SIG-M5 (cell line): Measurements from ENCODE around the gene CREB3L2.
"Not testable (repeated sequence)": the region's sequence is repeated elsewhere in the genome, so short reads cannot be mapped to it uniquely, and the experiment has no call there.

ENCODE experiments used
- DNase-seq: peaks from one replicate; lab custom pipeline; 2025; lab: John Stamatoyannopoulos, UW

The CREB3L2 gene

DNA sequence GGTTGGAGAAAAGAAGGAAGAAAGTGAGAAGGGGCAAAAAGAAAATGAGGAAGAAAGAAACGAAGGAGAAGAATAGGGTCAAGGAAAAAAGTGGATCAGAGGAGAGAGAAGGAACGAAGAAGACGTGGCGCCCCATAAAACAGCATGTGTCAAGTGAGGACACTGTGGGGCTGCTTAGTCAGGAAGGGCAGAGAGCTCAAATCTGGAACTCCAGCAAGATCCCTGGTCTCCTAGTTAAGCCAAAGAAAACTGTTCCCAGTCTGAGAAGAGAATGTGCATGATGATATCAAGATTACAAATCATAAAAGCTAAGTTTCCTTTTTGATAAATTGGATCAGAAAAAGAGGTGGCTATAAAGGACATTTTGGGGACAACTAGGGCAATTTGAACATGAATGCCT is 33.0 kb downstream of the CREB3L2 start:
- no peak for DNase-seq

DNA sequence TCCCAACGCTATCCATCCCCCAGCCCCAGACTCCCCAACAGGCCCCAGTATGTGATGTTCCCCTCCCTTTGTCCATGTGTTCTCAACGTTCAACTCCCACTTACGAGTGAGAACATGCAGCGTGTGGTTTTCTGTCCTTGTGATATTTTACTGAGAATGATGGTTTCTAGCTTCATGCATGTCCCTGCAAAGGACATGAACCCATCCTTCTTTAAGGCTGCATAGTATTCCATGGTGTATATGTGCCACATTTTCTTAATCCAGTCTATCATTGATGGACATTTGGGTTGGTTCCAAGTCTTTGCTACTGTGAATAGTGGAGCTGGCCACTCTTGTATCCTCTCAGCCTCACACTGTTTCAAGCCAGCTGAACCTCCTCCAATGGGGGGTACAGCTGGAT is 33.5 kb downstream of the CREB3L2 start:
- not testable (repeated sequence) for DNase-seq

DNA sequence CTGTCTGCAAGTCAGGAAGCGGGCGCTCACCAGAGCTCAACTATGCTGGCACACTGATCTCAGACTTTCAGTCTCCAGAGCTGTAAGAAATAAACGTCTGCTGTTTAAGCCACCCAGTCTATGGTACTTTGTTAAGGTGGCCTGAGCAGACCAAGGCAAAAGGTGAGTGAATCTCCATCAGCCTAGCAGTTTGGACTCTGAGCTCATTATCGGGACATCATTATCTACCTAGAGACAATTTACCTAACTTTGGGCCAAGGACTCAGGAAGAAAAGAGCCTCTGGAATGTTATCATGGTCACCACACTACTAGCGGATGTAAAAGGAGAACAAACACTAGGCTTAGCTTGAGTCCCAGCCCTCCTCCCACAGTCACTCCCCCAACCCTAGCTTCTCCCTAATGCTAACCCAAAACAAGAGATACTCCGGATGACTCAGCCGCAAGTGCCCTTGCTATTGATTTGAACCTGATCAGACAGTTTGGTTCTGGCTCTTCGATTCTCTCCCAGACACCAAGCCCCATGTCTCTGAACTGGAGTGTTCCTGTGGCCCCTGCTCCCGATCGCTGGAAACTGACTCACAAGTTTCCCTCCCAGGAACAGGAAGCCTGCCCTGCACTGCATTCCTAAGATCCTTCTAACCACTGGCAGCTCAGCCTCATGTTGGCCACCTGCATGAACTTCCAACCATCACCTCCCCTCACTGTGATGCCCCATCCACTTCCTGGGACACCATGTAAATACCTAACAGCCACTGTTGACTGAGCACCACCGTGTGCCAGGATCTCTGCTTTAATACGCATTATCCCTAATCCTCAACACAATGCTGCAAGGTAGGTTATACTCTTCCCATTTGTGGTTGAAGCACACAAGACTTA is 34.5 kb downstream of the CREB3L2 start:
- DNase-seq: no peak

DNA sequence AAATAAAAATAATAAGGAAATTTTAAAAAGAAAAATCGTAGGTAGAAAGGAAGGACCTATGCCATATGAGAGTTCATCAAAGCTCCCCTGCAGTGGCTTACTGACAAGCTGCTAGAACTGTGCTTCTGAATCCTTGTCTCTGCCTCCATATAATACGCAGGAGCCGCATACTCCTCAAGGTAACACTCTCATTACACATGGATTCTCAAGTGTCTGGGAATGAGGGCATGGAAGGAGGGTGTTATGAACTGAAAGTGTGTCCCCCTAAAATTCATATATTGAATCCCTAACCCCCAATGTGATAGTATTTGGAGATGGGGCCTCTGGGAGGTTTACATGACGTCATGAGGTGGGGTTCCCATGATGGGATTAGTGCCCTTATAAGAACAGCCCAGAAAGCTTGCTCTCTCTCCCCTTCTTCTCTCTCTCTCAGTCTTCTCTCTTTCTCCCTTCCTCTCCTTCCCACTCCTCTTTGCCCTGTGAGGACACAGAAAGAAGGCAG is 35.2 kb downstream of the CREB3L2 start:
- DNase-seq: no peak

DNA sequence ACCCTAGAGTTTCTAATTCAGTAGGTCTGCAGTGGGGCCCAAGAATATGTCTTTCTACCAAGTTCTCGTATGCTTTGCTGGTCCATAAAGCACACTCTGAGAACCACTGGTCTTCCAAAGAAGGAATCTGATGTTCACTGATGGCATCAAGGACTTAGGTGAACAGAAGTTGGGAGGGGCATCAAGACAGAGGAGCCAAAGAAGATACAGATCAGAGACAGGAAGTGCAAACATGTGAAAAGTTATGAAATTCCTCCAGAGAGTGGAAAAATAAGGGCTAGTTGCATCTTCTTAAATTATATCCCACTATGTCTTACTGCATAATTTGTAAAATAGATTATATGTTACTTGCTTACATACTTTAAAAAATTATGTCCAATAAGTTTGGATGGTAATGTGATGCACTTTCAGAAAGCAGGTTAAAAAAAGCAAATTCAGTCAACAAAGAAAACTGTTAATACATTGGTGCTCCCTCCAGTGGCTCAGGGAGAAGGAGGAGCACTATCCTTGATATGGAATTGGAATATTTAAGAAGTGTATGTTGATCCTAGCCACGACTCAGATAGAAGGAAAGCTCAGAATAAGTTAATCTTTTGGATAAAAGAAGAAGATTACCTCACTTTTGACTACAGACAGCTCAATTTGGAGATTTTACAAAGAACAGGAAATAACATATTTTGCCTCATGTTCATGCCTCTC is 35.8 kb downstream of the CREB3L2 start:
- no peak for DNase-seq

DNA sequence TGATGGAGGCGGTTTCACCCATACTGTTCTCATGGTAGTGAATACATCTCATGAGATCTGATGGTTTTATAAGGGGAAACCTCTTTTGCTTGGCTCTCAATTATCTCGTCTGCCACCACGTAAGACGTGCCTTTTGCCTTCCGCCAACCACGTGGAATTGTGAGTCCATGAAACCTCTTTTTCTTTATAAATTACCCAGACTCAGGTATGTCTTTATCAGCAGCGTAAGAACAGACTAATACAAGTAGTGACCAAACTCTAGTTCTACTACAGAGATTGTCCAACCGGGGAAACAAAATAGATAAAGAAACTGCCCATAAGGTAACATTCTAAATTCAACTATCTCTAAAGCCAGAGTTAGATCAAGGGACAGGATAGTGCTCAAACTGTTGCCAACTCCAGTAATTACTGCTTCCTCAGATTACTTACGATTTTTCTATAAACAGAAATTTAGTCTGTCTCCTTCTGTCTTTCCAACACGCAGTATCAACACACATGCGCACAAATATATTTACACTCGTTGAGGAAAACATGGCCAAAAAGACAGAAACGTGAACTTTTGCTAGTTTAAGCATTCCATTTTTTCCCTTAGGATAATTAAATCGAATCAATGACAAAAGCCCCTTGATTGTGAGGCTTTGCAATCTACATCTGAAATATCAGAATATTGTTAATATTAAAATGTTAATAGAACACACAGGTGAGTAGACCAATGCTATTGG is 36.9 kb downstream of the CREB3L2 start:
- no peak for DNase-seq

DNA sequence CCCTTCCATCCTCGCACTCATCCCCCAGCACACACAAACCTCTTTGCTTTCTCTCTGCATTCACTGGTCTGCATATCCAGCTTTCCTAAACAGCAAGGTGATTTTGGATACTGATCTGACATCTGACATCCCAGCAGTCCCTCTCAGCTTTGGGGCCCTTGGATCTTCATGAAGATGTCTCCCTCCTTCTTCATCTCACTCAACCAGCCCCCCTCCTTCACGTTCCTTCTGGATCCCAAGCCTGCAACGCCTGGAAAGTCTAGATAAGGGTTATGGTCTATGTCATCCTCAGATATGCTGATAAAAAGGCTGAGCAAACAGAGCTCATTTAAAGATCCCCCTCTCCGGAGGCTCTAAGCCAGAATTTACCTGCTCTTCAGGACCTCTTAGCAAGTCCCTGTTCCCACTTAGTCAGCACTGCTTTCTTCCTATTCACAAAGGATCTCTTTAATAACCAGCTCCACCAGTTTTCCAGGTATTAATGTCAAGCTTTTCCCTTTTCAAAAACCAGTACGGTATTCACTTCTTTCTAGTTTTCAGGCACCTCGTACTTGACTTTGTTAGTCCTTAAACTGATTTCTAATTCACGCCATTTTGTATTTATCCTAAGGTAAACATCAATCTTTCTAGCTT is 38.9 kb downstream of the CREB3L2 start:
- DNase-seq: no peak

DNA sequence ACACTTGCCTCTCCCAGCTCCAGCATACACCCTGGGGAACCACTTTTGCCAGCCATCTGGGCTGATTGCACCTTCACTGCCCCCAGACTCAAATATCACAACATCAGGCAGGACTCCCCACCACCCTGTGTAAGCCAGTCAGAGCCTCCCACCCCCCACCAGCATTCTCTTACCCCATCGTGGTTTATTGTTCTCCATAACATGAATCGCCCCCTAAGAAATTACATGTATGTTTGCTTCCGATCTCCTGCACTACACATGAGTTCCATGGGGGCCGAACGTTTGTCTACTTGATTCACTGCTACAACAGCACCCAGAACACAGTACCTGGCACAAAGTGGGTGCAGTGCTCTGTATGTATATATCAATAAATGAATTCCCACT is 39.4 kb downstream of the CREB3L2 start:
- no peak for DNase-seq

DNA sequence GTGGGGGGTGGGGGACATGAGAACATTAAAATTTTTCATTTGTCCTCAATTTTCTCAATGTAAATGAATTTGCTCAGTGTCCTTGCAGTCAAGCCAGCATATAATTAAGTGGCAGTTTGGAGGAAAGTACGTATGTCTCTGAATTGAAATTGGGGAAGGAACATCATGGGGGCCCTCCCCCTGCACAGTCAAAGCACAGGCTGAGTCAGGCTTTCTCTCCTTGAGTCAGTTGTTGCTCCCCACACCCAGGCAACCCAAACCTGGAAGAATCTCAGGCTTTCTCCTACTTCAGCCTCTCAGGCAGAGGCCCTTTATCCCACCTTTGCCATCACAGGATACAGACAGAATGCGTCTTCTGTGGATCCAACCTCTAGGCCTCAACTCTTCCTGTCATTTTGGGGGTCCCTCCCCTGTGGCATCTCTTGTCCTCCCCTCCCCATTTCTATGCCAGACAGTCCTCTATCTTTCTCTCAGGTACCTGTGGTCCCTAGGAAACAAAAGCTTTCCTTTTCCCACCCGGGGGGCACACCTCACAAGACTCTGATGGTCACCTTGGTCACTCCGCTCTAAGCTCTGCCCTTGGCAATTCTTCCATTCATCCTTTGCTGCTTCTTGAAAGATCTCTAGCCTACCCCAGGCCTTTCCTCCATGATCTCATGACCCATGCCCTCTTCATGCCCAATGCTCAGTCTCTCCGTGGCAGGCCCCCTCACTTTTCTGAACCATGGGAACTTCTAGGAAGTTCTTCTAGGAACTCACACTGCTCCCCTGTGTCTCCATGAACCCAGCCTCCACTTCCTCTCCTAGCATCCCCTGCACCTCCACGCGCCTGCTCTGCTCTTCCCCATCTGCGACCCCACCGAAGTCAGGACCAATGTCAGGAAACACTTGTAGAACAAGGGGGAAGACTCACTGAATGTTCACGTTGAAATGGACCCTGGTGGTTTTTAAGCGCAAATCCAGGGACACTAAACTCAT is 40.4 kb downstream of the CREB3L2 start:
- no peak for DNase-seq

DNA sequence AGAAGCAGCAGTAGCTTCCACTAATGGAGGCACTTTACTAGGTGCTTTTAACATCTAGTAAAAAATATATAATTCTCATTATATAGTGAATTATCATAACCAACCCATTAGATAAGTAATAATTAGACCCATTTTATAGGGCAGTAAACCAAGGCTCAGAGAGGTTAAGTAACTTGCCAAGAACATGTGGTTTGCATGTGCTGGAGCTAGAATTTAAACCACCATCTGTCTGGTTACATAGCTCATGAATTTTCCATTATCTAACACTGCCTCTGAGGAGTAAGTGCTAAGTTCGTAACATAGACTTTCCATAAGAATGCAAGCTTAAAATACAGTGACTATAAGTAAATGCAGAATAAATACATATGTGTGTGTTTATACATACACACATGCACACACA is 41.9 kb downstream of the CREB3L2 start:
- no peak for DNase-seq

DNA sequence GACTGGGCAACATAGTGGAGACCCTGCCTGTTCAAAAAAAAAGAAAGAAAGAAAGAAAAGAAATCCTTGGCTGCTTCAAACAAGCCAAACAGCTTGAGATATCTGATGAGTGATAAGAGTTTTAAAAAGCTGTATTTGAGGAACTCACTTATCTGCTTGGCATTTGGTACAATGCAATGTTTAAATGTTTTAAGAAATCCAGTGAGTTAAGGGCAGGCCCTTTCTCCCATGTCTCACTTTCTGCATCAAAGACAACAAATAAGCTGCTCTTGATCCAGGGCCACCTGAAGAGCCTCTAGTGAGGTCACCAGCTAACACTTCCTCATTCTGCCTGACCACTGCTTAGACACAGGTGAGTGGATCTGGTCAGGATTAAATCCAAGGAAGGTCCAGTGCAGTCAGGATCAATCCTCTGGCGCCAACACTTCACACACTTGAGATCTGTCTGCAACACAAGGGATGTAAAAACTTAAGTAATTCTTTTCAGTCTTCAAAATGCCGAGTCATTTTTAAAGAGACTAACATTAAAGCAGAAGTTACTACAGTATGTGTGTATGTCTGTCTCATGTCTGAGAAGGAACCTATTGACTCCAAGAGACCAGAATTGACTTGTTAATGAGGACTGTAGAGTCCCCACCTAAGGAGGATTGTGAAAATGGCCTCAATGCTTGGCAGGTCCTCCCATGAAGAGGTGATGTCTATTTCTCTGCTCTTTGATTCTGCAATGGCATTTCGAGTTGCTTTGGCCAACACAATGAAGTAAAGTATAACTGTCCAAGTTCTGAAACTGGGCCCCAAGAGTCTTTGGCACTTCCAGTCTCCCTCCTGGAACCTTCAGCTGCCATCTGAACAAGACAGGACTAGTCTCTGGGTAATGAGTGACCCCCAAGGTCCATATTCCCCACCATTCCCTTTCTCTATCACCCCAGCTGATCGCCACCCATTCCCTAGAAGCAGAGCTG is 43.1 kb downstream of the CREB3L2 start:
- no peak for DNase-seq

DNA sequence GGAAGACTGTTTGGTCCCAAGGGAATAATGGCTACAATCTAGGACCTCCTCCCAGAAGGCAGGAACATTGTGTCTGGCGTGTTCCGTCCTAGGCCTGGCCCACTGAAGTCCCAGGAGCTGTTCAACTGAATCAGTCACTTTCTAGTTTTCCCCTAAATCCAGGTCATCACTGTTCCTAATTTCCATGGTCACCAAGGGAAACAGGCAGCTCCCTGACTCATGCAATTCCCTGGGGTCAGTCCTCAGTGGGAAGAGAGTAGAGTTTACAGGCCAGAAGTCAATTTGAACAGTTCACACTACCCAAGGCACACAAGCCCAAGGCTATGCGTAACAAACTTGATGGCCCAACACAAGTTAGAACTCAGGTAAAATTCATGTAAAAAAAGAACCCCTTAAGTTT is 44.0 kb downstream of the CREB3L2 start:
- no peak for DNase-seq

DNA sequence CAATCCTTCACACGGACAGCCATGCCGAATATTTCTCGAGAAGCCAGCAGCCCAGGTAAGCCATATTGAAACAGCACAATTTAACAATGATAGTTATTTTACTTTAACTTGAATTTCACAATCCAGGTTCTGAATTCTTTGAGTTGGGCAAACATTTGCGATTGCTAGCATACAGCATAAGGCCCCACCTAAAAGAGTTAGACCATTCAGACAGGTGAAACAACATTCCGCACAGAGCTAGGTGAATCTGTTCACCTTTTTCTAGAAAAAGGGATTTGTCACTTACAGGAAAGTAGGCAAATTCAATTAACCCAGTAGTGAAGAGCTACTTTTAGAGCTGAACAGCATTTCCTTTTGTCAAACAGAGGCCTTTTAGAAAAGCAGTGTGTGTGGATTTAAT is 45.3 kb downstream of the CREB3L2 start:
- no peak for DNase-seq

DNA sequence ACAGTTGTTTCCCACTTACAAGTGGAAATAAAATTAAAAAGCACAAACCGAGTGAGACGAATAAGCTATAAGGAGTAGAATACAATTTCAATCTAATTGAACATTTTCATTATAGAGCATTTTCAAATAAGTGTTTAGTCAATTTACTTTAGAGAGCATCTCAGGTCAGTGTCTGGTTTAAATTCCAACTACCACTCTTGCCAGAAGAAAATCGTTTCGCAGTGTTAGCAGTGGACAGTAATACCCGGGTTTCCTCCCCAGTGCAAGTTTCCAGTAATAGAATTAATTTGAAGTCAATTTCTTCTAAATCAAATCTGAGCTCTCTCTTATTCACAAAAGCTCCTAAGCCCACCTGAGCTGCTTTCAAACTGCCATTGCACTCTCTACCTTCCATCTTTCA is 45.7 kb downstream of the CREB3L2 start:
- no peak for DNase-seq

DNA sequence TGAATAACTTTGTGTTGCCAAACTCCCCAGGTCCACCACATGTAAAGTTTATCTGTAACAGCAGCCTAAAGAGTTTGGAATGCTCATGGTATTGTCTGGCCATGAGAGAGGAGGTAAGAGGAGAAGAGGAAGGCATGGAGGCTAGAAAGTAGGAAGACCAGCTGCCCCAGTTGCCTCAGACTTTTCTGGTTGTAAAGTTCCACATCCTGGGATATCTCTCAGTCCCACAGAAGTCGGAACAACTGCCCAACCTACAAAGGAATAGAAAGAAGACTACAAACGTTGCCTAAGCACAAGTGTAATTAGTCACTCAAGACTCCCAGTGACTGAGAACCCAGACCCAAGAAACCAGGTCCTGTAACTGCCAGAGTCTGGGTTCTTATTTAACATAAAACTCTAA is 47.3 kb downstream of the CREB3L2 start:
- DNase-seq: no peak

DNA sequence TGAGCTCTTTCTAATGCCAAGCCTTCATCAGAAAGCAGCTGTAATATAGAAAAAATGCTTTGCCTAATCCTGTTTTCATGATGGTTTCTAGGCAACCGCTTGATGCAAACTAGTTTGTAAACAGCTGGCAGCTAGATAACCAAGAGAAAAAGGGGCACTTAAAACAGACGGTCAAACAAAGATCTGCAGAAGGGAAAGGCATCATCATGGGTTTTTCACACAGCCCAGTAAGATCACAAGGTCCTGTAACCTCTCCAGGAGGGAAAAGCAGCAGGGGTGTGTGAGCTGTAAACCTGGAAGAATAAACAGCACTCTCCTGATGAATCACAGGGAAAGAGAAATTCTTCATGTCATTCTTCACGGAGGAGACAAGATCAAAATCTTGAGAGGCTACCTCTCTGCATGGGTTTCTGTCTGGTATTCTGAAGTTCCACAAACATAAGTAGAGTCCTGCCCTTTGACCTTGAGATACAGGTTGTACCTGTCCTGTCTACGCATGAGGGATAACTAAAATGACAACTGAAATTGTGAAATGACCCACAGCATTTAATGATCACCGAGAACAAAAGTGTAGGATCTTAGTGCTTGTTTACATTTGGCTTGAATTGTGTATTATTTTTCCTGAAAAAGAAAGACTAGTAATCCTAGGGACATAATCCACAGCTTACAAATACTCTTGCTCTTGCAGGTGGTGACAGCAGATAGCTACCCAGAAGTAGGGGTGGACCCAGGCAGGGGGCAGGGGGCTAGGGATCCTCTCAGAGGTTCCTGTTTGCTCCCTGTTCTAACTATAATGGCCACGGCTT is 48.0 kb downstream of the CREB3L2 start:
- no peak for DNase-seq

DNA sequence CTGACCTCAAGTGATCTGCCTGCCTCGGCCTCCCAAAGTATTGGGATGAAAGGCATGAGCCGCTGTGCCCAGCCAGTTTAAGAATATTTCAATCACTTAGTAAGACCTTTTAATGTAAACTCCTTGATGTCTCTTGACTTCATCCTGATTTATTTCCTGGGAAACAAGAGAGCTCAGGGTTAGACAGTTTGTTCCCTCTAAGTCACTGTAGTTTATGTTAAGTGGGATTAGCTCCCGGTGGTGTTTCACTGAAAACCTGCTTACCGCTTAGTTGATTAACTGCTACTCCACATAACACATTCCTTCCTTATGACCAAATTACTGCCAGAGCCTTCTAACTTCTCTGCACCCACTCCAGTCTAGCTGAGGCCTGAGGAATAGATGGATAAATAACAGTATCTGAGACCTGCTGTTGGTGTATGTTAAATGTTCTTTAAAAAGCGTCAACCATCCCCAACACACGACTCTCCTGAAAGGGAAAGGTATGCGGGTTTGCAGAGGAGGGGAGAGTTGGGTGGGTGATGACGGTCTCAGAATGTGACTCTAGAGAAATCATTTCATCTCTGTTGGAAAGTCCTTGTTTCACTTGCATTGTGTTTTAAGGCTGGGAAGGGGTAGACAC is 48.7 kb downstream of the CREB3L2 start:
- no peak for DNase-seq

DNA sequence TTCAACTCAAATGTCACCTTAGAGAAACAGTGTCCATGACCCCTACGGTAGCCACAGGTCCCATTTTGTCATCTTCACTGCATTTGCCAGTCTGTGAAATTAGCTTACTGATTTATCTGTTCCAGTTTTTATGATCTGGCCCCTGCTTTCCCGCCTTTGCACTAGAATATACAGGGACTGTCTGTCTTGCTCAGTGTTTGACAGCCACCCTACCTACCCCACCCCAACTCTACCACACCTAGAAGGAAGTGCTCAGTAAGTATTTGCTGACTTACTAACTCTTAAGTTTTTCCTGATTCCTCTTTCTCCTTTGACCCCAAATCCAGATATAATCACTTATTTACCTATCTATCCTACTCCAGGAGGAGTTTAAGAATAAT is 49.5 kb downstream of the CREB3L2 start:
- no peak for DNase-seq
